Measurements from ENCODE around the gene TMED1. TPM values are rescaled to one million over a fixed set of nuclear protein-coding genes. Genes with fewer than 3 reads are reported as not detected.

The TMED1 gene
- total RNA-seq, 1 donor from 2014 or later, result 25.0 TPM

DNA sequence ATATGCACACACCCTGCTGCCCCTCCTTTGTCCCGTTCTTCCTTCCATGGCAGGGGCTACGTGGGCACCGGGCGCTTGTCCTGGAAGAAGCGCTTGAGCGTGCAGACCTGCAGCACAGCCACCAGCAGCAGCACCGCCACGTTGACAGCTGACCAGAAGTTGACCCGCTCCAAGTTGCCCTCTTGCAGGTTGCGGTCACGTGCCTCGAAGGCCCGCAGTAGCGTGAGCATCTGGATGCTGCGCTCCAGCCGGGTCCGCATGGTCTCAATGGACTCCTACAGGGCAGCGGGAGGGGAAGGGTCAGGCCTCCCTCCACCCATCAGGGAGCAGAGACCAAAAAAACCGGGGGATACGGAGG is 3.1 kb downstream of the TMED1 start:
- peaks cover 0 to 7% of the 10 kb centered on the region in 2 donors for H3K4me1 ChIP-seq
- DNase-seq (ENCODE audit: low spot score in 2 of 2), result no peak
- H3K27me3 ChIP-seq, result no peaks in the 10 kb centered on the region
- H3K27ac ChIP-seq, result no peak overlapping the region
- H3K4me3 ChIP-seq, result no peak overlapping the region
- TF ChIP-seq, protein P1, sequence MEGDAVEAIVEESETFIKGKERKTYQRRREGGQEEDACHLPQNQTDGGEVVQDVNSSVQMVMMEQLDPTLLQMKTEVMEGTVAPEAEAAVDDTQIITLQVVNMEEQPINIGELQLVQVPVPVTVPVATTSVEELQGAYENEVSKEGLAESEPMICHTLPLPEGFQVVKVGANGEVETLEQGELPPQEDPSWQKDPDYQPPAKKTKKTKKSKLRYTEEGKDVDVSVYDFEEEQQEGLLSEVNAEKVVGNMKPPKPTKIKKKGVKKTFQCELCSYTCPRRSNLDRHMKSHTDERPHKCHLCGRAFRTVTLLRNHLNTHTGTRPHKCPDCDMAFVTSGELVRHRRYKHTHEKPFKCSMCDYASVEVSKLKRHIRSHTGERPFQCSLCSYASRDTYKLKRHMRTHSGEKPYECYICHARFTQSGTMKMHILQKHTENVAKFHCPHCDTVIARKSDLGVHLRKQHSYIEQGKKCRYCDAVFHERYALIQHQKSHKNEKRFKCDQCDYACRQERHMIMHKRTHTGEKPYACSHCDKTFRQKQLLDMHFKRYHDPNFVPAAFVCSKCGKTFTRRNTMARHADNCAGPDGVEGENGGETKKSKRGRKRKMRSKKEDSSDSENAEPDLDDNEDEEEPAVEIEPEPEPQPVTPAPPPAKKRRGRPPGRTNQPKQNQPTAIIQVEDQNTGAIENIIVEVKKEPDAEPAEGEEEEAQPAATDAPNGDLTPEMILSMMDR (IDR thresholded peaks at IDR 0.05), result no peak
- H3K36me3 ChIP-seq, result peaks cover 34 to 54% of the 10 kb centered on the region in 2 donors
- intact Hi-C loops (cut with DNase I), result no loop called here
- no peaks in the 10 kb centered on the region for H3K9me3 ChIP-seq

DNA sequence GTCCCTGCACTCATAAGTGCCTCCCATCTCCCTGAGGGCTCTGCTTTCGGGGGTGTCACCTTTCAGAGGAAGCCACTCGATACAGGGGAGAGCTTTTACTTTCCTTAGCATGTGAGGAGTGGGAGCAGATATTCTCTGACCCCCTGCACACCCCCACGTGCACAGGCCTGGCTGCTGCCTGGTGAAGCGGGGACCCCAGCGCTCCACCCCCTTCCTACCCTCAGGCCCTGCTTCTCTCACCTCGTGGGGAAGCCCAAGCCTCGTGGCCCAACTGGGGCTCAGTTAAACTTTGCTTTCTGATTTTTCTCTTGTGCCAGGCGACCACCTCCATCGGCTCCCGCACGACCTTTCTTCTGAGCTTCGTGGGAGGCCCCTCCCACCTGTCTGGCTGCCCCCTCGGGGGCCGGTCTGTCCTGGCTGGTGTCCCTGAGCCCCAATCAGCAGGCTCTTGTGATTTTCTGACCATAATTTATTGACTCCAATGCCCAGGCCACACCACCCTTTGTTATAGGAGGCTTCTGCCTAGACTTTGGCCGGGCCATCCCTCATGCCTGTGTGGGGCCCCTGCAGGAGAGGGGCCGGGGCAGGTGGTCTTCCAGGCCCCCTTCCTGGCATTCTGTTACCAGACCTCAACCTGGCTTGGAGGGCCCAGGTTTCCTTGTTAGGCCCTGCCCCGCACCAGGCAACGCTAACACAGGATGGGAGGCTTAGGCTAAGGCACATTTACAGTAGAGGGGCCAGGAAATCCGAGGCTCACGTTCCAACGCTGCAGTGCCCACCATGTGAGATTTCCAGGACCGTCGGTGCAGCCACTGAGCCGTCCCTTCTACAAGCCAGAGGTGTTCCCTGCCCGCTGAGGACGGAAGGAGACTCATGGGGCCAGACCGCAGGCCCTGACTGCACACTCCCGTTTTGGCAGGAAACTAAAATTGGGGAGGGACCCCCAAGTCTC is 3.7 kb downstream of the TMED1 start:
- Histone ChIP-seq H3K27me3 (no peaks in the 10 kb centered on the region), H3K27ac (no peak overlapping the region), H3K4me3 (no peak overlapping the region), H3K36me3 (peaks cover 38 to 61% of the 10 kb centered on the region in 2 donors), H3K9me3 (no peaks in the 10 kb centered on the region), H3K4me1 (peaks cover 0 to 7% of the 10 kb centered on the region in 2 donors)
- intact Hi-C loops (cut with DNase I), result no loop called here
- TF ChIP-seq, protein P1 (IDR thresholded peaks at IDR 0.05), result no peak
- no peak for DNase-seq (ENCODE audit: low spot score in 2 of 2)

DNA sequence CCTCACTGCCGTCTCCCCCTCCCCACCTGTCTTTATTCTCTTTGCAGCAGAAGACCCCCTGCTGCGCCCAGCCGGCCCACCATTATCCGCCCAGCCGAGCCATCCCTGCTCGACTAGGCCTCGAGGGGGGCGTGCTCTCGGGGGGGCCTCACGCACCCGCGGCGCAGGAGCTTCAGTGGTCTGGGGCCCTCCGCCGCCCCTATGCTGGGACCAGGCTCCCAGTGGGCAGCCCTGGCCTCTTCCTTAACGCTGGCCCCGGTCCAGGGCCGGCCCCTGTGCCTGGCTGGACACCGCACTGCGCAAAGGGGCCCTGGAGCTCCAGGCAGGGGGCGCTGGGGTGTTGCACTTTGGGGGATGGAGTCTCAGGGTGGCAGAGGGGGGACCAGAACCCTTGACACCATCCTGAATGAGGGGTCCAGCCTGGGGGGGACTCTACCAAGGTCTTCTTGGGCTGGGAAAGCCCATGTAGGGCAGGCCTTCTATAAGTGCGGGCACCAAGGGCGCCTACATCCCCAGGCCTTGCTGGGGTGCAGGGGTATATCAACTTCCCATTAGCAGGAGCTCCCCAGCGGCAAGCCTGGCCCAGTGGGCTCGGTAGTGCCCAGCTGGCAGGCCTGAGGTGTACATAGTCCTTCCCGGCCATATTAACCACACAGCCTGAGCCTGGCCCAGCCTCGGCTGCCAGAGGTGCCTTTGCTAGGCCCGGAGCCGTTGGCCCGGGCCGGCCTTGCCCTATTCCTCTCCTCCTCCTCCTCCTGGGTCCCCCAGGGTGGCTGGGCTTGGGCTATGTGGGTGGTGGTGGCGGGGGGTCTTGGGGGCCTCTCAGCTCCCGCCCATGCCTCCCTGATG is 4.9 kb downstream of the TMED1 start:
- Histone ChIP-seq H3K9me3 (no peaks in the 10 kb centered on the region), H3K27me3 (no peaks in the 10 kb centered on the region), H3K4me1 (peaks cover 0 to 3% of the 10 kb centered on the region in 2 donors), H3K36me3 (peaks cover 49 to 72% of the 10 kb centered on the region in 2 donors), H3K27ac (no peak overlapping the region), H3K4me3 (no peak overlapping the region)
- no peak for DNase-seq (ENCODE audit: low spot score in 2 of 2)
- intact Hi-C loops (cut with DNase I), result no loop called here
- TF ChIP-seq, protein P1 (IDR thresholded peaks at IDR 0.05), result no peak

DNA sequence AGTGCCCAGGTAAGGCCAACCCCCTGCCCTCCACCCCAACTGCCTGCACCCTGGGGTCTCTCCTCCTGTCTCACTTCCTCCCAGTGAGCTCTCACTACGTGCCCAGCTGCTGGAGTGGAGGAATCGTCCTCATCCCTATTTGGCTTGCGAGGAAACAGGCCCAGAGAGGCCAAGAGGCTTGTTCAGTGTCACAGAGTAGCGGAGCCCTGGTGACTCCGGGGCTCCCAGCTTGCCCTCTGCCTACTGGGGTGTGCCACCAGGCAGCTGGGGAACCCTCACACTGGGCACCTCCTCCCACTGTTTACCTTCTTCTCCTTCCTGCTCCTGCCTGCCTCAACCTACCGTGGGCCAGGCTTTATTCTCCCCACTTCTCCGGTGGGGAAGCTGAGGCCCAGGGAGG is 5.6 kb downstream of the TMED1 start:
- TF ChIP-seq, protein P1 (IDR thresholded peaks at IDR 0.05), result no peak
- intact Hi-C loops (cut with DNase I), result no loop called here
- Histone ChIP-seq H3K4me3 (no peak overlapping the region), H3K27me3 (no peaks in the 10 kb centered on the region), H3K27ac (no peak overlapping the region), H3K36me3 (peaks cover 57 to 80% of the 10 kb centered on the region in 2 donors), H3K4me1 (peaks cover 0 to 3% of the 10 kb centered on the region in 2 donors), H3K9me3 (no peaks in the 10 kb centered on the region)
- DNase-seq (ENCODE audit: low spot score in 2 of 2), result no peak

DNA sequence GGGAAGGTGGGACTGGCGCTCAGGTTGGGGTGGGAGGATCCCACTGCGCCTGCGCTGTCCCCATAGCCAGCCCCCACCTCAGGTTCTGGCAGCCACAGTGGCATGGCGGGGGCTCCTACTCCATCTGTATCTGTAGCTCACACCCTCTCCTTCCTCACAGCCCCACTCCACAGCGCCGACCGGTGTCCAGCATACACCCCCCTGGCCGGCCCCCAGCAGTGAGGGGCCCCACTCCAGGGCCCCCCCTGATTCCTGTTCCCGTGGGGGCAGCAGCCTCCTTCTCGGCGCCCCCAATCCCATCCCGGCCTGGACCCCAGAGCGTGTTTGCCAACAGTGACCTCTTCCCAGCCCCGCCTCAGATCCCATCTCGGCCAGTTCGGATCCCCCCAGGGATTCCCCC is 6.0 kb downstream of the TMED1 start:
- H3K36me3 ChIP-seq, result peaks cover 61 to 84% of the 10 kb centered on the region in 2 donors
- H3K4me3 ChIP-seq, result no peak overlapping the region
- H3K27ac ChIP-seq, result no peak overlapping the region
- TF ChIP-seq, protein P1 (IDR thresholded peaks at IDR 0.05), result no peak
- H3K9me3 ChIP-seq, result no peaks in the 10 kb centered on the region
- DNase-seq (ENCODE audit: low spot score in 2 of 2), result no peak
- H3K4me1 ChIP-seq, result no peaks in the 10 kb centered on the region
- no peaks in the 10 kb centered on the region for H3K27me3 ChIP-seq
- intact Hi-C loops (cut with DNase I), result no loop called here

Data from ascending aorta (tissue), 2 donors.